ENCODE results near the gene SRRM3. TPM values are rescaled to one million over a fixed set of nuclear protein-coding genes. Genes with fewer than 3 reads are reported as not detected.

The SRRM3 gene
- total RNA-seq, 1 donor from 2014 or later = 2.2 TPM

GRCh38 chr7:76300166-76300731 is 98.6 kb downstream of the SRRM3 start:
- Mint-ChIP-seq H3K27me3 (ENCODE audit: insufficient read depth, low read depth) (peaks cover 15% of the 10 kb centered on the region), H3K4me3 (no peak overlapping the region), H3K4me1 (peaks cover 26% of the 10 kb centered on the region), H3K27ac (no peak overlapping the region), H3K36me3 (no peaks in the 10 kb centered on the region), H3K9me3 (no peaks in the 10 kb centered on the region)
- H3K4me1 ChIP-seq = peaks cover 7% of the 10 kb centered on the region
- peaks cover 16% of the 10 kb centered on the region for H3F3A ChIP-seq (ENCODE audit: low read depth)
- H3K79me2 ChIP-seq (ENCODE audit: low read depth) = no peaks in the 10 kb centered on the region
- H3K9ac ChIP-seq = no peak overlapping the region
- peaks cover 26% of the 10 kb centered on the region for H3K27me3 ChIP-seq
- H2AFZ ChIP-seq (replicated peaks) = no peak overlapping the region
- H3K9me3 ChIP-seq (ENCODE audit: low read depth) = no peaks in the 10 kb centered on the region
- TF ChIP-seq EZH2phosphoT487 (IDR thresholded peaks at IDR 0.05) (no peak), EZH2 (IDR thresholded peaks at IDR 0.05) (no peak), CTCF (IDR thresholded peaks at IDR 0.05) (no peak)
- H3K36me3 ChIP-seq = no peaks in the 10 kb centered on the region
- no peaks in the 10 kb centered on the region for H4K20me1 ChIP-seq (ENCODE audit: low read depth)
- H3K4me3 ChIP-seq = no peak overlapping the region
- H3K4me2 ChIP-seq = no peak overlapping the region
- no peak for DNase-seq (ENCODE audit: low spot score)
- H3K27ac ChIP-seq = no peak overlapping the region

GRCh38 chr7:76301000-76301399 is 99.3 kb downstream of the SRRM3 start:
- Histone ChIP-seq H3K9ac (no peak overlapping the region), H3K9me3 (ENCODE audit: low read depth) (no peaks in the 10 kb centered on the region), H3K36me3 (no peaks in the 10 kb centered on the region), H3K27ac (no peak overlapping the region), H2AFZ (replicated peaks) (no peak overlapping the region), H3K27me3 (peaks cover 26% of the 10 kb centered on the region), H3K4me3 (no peak overlapping the region), H3F3A (ENCODE audit: low read depth) (peaks cover 16% of the 10 kb centered on the region), H3K4me1 (peaks cover 7% of the 10 kb centered on the region), H4K20me1 (ENCODE audit: low read depth) (no peaks in the 10 kb centered on the region), H3K4me2 (no peak overlapping the region), H3K79me2 (ENCODE audit: low read depth) (no peaks in the 10 kb centered on the region)
- Mint-ChIP-seq H3K4me1 (peaks cover 28% of the 10 kb centered on the region), H3K27me3 (ENCODE audit: insufficient read depth, low read depth) (peaks cover 16% of the 10 kb centered on the region), H3K36me3 (no peaks in the 10 kb centered on the region), H3K9me3 (no peaks in the 10 kb centered on the region), H3K4me3 (no peak overlapping the region), H3K27ac (no peak overlapping the region)
- no peak for TF ChIP-seq EZH2 (IDR thresholded peaks at IDR 0.05)
- TF ChIP-seq EZH2phosphoT487 (IDR thresholded peaks at IDR 0.05) = no peak
- TF ChIP-seq CTCF (IDR thresholded peaks at IDR 0.05) = no peak
- no peak for DNase-seq (ENCODE audit: low spot score)

- Histone ChIP-seq H3K4me1 (peaks cover 19% of the 10 kb centered on the region), H3K9me3 (ENCODE audit: low read depth) (no peaks in the 10 kb centered on the region), H4K20me1 (ENCODE audit: low read depth) (no peaks in the 10 kb centered on the region), H3K27ac (no peak within 1 kb of the TSS), H3K27me3 (peaks cover 26% of the 10 kb centered on the region), H3K36me3 (no peaks in the 10 kb centered on the region), H3K79me2 (ENCODE audit: low read depth) (no peaks in the 10 kb centered on the region), H2AFZ (replicated peaks) (peak within 1 kb of the TSS; percentile 65), H3K4me3 (peak within 1 kb of the TSS; percentile 45), H3K4me2 (peak within 1 kb of the TSS; percentile 83), H3F3A (ENCODE audit: low read depth) (peaks cover 22% of the 10 kb centered on the region), H3K9ac (no peak within 1 kb of the TSS)
- peaks cover 16% of the 10 kb centered on the region for H3K27me3 Mint-ChIP-seq (ENCODE audit: insufficient read depth, low read depth)
- peak within 1 kb of the TSS; percentile 87 for H3K4me3 Mint-ChIP-seq
- H3K27ac Mint-ChIP-seq = peak within 1 kb of the TSS; percentile 98
- no peaks in the 10 kb centered on the region for H3K9me3 Mint-ChIP-seq
- peak; percentile 79 for DNase-seq (ENCODE audit: low spot score)
- TF ChIP-seq EZH2phosphoT487 (IDR thresholded peaks at IDR 0.05) (no peak), EZH2 (IDR thresholded peaks at IDR 0.05) (no peak), CTCF (IDR thresholded peaks at IDR 0.05) (no peak)
- H3K4me1 Mint-ChIP-seq = peaks cover 41% of the 10 kb centered on the region
- no peaks in the 10 kb centered on the region for H3K36me3 Mint-ChIP-seq
Measured at GRCh38 chr7:76302347-76303201, 100.9 kb downstream of the SRRM3 start, which contains the start of gene HSPB1. Gene HSPB1 (plus strand): TSS chr7:76302673. CDS start chr7:76302713, 40 bp downstream.
